Karpas-422 (cell line): ENCODE data around the gene UBXN11. TPM values are rescaled to one million over a fixed set of nuclear protein-coding genes. Genes with fewer than 3 reads are reported as not detected.

Source experiments
- DNase-seq: peaks from one replicate; pipeline ENCODE4 v3.0.0-alpha.2; 2015
- H2AFZ ChIP-seq: fragments of 200-600 bp; sonication (generic); 2 replicates; pipeline ENCODE4 v1.6.1; 2014; ENCODE audit warnings: antibody characterized with exemption, low read length, mixed read lengths
- H3K27ac ChIP-seq: fragments of 200-600 bp; sonication (generic); 2 replicates; pipeline ENCODE4 v1.5.1; 2014; ENCODE audit warnings: mild to moderate bottlenecking, low read length, moderate library complexity
- H3K27me3 ChIP-seq: fragments of 200-600 bp; sonication (generic); 2 replicates; pipeline ENCODE4 v1.6.1; 2014; ENCODE audit warnings: low read length, mixed read lengths
- H3K36me3 ChIP-seq: fragments of 200-600 bp; sonication (generic); 2 replicates; pipeline ENCODE4 v1.6.1; 2014; ENCODE audit warnings: low read length, mixed read lengths; ENCODE audit not compliant: insufficient read depth
- H3K4me1 ChIP-seq: fragments of 200-600 bp; sonication (generic); 2 replicates; pipeline ENCODE4 v1.6.1; 2014; ENCODE audit warnings: mild to moderate bottlenecking, low read length, mixed read lengths
- H3K4me2 ChIP-seq: fragments of 200-600 bp; sonication (generic); 2 replicates; pipeline ENCODE4 v1.6.1; 2014; ENCODE audit warnings: low read length, low read depth, mild to moderate bottlenecking; ENCODE audit not compliant: poor library complexity, severe bottlenecking
- H3K4me3 ChIP-seq: fragments of 200-600 bp; sonication (generic); 2 replicates; pipeline ENCODE4 v1.5.1; 2014; ENCODE audit warnings: mild to moderate bottlenecking, antibody characterized with exemption, low read length, mixed read lengths
- H3K79me2 ChIP-seq: fragments of 200-600 bp; sonication (generic); 2 replicates; pipeline ENCODE4 v1.6.1; 2014; ENCODE audit warnings: mild to moderate bottlenecking, low read length, mixed read lengths
- H3K9ac ChIP-seq: fragments of 200-600 bp; sonication (generic); 2 replicates; pipeline ENCODE4 v1.6.0; 2014; ENCODE audit warnings: low read length
- H3K9me2 ChIP-seq: fragments of 200-600 bp; sonication (generic), shearing (Covaris generic); replicated peaks from 2 replicates; pipeline ENCODE4 v1.6.0; 2014; ENCODE audit warnings: mild to moderate bottlenecking, low read length, moderate library complexity; ENCODE audit not compliant: insufficient read depth
- H3K9me3 ChIP-seq: fragments of 300-700, 200-600 bp; sonication (generic); 2 replicates; pipeline ENCODE4 v1.6.1; 2014; ENCODE audit warnings: low read length, mixed read lengths
- H4K20me1 ChIP-seq: fragments of 200-600 bp; sonication (generic); 2 replicates; pipeline ENCODE4 v1.6.1; 2014; ENCODE audit warnings: mild to moderate bottlenecking, antibody characterized with exemption, low read length, low read depth; ENCODE audit not compliant: insufficient read depth
- total RNA-seq: library from RNA; depleted of rRNA; stranded (reverse); fragments of >200 nt; shearing (Covaris generic); gene quantifications from 2 replicates; pipeline ENCODE4 v1.2.3, GENCODE V29; 2014; ENCODE audit warnings: low replicate concordance

Gene UBXN11
- total RNA-seq, 1 experiment from 2014 or later, result 20.7 TPM

GRCh38 chr1:26268290-26269197 is 37.9 kb downstream of the UBXN11 start:
- no peak for DNase-seq
- H3K79me2 ChIP-seq, result peaks cover 13% of the 10 kb centered on the region; the same call in 1 of the 2 replicates
- H3K4me3 ChIP-seq, result no peak overlapping the region
- no peaks in the 10 kb centered on the region for H3K4me1 ChIP-seq
- no peak overlapping the region for H2AFZ ChIP-seq
- H3K9me2 ChIP-seq, result no peaks in the 10 kb centered on the region
- H3K27me3 ChIP-seq, result no peaks in the 10 kb centered on the region
- H3K27ac ChIP-seq, result no peak overlapping the region
- no peak overlapping the region for H3K4me2 ChIP-seq
- no peaks in the 10 kb centered on the region for H4K20me1 ChIP-seq
- H3K9me3 ChIP-seq, result peaks cover 11% of the 10 kb centered on the region
- peaks cover 67% of the 10 kb centered on the region for H3K36me3 ChIP-seq
- no peak overlapping the region for H3K9ac ChIP-seq

- no peak overlapping the region for H3K4me2 ChIP-seq
- H3K9me2 ChIP-seq, result no peaks in the 10 kb centered on the region
- peaks cover 57% of the 10 kb centered on the region for H3K36me3 ChIP-seq
- peaks cover 13% of the 10 kb centered on the region; the same call in 1 of the 2 replicates for H3K79me2 ChIP-seq
- H3K27ac ChIP-seq, result no peak overlapping the region
- DNase-seq, result no peak
- H3K4me3 ChIP-seq, result no peak overlapping the region
- H3K4me1 ChIP-seq, result no peaks in the 10 kb centered on the region
- no peak overlapping the region for H3K9ac ChIP-seq
- no peaks in the 10 kb centered on the region for H4K20me1 ChIP-seq
- H3K9me3 ChIP-seq, result peaks cover 11% of the 10 kb centered on the region
- no peak overlapping the region for H2AFZ ChIP-seq
- H3K27me3 ChIP-seq, result no peaks in the 10 kb centered on the region
Measured at GRCh38 chr1:26265405-26265804, 41.0 kb downstream of the UBXN11 start.

- H2AFZ ChIP-seq, result no peak overlapping the region
- H3K9ac ChIP-seq, result no peak overlapping the region
- peaks cover 5% of the 10 kb centered on the region for H3K9me3 ChIP-seq
- peaks cover 53% of the 10 kb centered on the region for H3K36me3 ChIP-seq
- H4K20me1 ChIP-seq, result no peaks in the 10 kb centered on the region
- no peaks in the 10 kb centered on the region for H3K9me2 ChIP-seq
- DNase-seq, result no peak
- no peaks in the 10 kb centered on the region for H3K4me1 ChIP-seq
- H3K79me2 ChIP-seq, result peaks cover 13% of the 10 kb centered on the region; the same call in 1 of the 2 replicates
- no peak overlapping the region for H3K4me3 ChIP-seq
- no peaks in the 10 kb centered on the region for H3K27me3 ChIP-seq
- H3K4me2 ChIP-seq, result no peak overlapping the region
- no peak overlapping the region for H3K27ac ChIP-seq
Measured at GRCh38 chr1:26263212-26263611, 43.2 kb downstream of the UBXN11 start.

GRCh38 chr1:26259578-26259977 is 46.9 kb downstream of the UBXN11 start:
- no peak overlapping the region for H3K4me3 ChIP-seq
- no peak overlapping the region for H3K4me2 ChIP-seq
- H3K9me2 ChIP-seq, result no peaks in the 10 kb centered on the region
- H3K27ac ChIP-seq, result no peak overlapping the region
- DNase-seq, result no peak
- no peaks in the 10 kb centered on the region for H3K27me3 ChIP-seq
- H4K20me1 ChIP-seq, result no peaks in the 10 kb centered on the region
- no peaks in the 10 kb centered on the region for H3K9me3 ChIP-seq
- no peak overlapping the region for H2AFZ ChIP-seq
- H3K36me3 ChIP-seq, result peaks cover 40% of the 10 kb centered on the region
- no peak overlapping the region for H3K9ac ChIP-seq
- H3K4me1 ChIP-seq, result peaks cover 17% of the 10 kb centered on the region
- peaks cover 22% of the 10 kb centered on the region for H3K79me2 ChIP-seq

- DNase-seq, result no peak
- no peak overlapping the region for H2AFZ ChIP-seq
- no peak overlapping the region for H3K27ac ChIP-seq
- no peaks in the 10 kb centered on the region for H3K9me2 ChIP-seq
- peaks cover 27% of the 10 kb centered on the region for H3K79me2 ChIP-seq
- no peak overlapping the region for H3K4me3 ChIP-seq
- peaks cover 23% of the 10 kb centered on the region for H3K4me1 ChIP-seq
- no peaks in the 10 kb centered on the region for H4K20me1 ChIP-seq
- no peaks in the 10 kb centered on the region for H3K27me3 ChIP-seq
- H3K4me2 ChIP-seq, result no peak overlapping the region
- H3K9ac ChIP-seq, result no peak overlapping the region
- H3K36me3 ChIP-seq, result peaks cover 39% of the 10 kb centered on the region
- no peaks in the 10 kb centered on the region for H3K9me3 ChIP-seq
Measured at GRCh38 chr1:26259005-26259404, 47.4 kb downstream of the UBXN11 start.

GRCh38 chr1:26257222-26257621 is 49.2 kb downstream of the UBXN11 start:
- H3K4me1 ChIP-seq, result peaks cover 27% of the 10 kb centered on the region
- no peaks in the 10 kb centered on the region for H3K9me2 ChIP-seq
- H4K20me1 ChIP-seq, result no peaks in the 10 kb centered on the region
- no peak overlapping the region for H3K27ac ChIP-seq
- peaks cover 37% of the 10 kb centered on the region for H3K36me3 ChIP-seq
- H3K9ac ChIP-seq, result no peak overlapping the region
- no peak overlapping the region for H3K4me3 ChIP-seq
- H2AFZ ChIP-seq, result no peak overlapping the region
- no peak overlapping the region for H3K4me2 ChIP-seq
- no peak for DNase-seq
- H3K9me3 ChIP-seq, result no peaks in the 10 kb centered on the region
- no peaks in the 10 kb centered on the region for H3K27me3 ChIP-seq
- peaks cover 40% of the 10 kb centered on the region for H3K79me2 ChIP-seq

GRCh38 chr1:26254404-26254803 is 52.0 kb downstream of the UBXN11 start:
- peaks cover 24% of the 10 kb centered on the region for H3K36me3 ChIP-seq
- H4K20me1 ChIP-seq, result no peaks in the 10 kb centered on the region
- no peaks in the 10 kb centered on the region for H3K27me3 ChIP-seq
- H3K79me2 ChIP-seq, result peaks cover 59% of the 10 kb centered on the region
- H3K4me3 ChIP-seq, result no peak overlapping the region
- no peak for DNase-seq
- H3K9ac ChIP-seq, result no peak overlapping the region
- H3K27ac ChIP-seq, result peak overlapping the region; percentile 17; the same call in 1 of the 2 replicates
- H2AFZ ChIP-seq, result no peak overlapping the region
- no peaks in the 10 kb centered on the region for H3K9me3 ChIP-seq
- H3K4me1 ChIP-seq, result peaks cover 27% of the 10 kb centered on the region
- no peak overlapping the region for H3K4me2 ChIP-seq
- H3K9me2 ChIP-seq, result no peaks in the 10 kb centered on the region

- Histone ChIP-seq H4K20me1 (no peaks in the 10 kb centered on the region), H3K4me3 (no peak overlapping the region), H3K27me3 (no peaks in the 10 kb centered on the region), H3K9me3 (no peaks in the 10 kb centered on the region), H3K9ac (no peak overlapping the region), H3K4me1 (peaks cover 27% of the 10 kb centered on the region), H3K36me3 (peaks cover 17% of the 10 kb centered on the region), H3K27ac (no peak overlapping the region), H3K4me2 (no peak overlapping the region), H3K79me2 (peaks cover 71% of the 10 kb centered on the region), H3K9me2 (no peaks in the 10 kb centered on the region), H2AFZ (no peak overlapping the region)
- no peak for DNase-seq
Measured at GRCh38 chr1:26252718-26253117, 53.7 kb downstream of the UBXN11 start.
